T-helper 1 cell treated with Interleukin-12 subunit alpha and Interleukin-12 subunit beta and Interleukin-4 antibody, amounts not matched to agents 30 ng/mL and 1 ng/mL, for 36 hours (primary cell): ENCODE results near the gene TUBA3D. TPM values are rescaled to one million over a fixed set of nuclear protein-coding genes. Genes with fewer than 3 reads are reported as not detected.
"Not testable (repeated sequence)": the region's sequence is repeated elsewhere in the genome, so short reads cannot be mapped to it uniquely, and the experiment has no call there.

Experiments used
- intact Hi-C: fragments of 100-400 bp; cut with micrococcal nuclease; formaldehyde crosslinking; loops from one replicate; pipeline ENCODE4 v1.15.1; 2024
- total RNA-seq: library from RNA; stranded (reverse); gene quantifications from 2 replicates; pipeline ENCODE4 v1.2.3, GENCODE V29; 2022

TUBA3D gene
- total RNA-seq, result not detected in 2 replicates

DNA sequence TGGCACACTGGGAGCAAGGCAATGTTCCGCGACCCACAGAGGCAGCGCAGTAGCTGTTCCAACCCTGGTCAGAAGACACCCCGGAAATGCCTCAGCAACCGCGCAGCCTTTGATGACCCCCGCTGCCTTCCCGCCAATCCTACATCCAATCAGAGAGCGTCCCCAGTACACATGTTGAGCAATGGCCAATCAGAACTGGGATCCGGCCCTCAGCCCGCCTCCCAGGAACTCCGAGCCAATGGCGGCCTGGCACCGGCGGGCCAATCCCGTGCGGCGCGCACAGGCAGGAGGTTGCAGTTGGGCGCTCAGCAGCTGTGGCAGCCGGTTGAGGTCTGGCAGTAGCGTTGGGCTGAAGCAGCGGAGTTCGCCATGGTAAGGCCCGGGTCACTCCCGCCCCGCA, at the start of gene TUBA3D:
TSS of gene TUBA3D (plus strand) at position 289 of the 400 bp plus-strand sequence. CDS start at position 370, 81 bp downstream.
- intact Hi-C loops, result no loop called here

- intact Hi-C loops, result loop anchor here (2.0 kb wide), 1 partner anchor 66 kb away; the partner anchor contains the start of gene MZT2A
Observed at GRCh38 chr2:131426727-131427126, 49.2 kb upstream of the TUBA3D start.

DNA sequence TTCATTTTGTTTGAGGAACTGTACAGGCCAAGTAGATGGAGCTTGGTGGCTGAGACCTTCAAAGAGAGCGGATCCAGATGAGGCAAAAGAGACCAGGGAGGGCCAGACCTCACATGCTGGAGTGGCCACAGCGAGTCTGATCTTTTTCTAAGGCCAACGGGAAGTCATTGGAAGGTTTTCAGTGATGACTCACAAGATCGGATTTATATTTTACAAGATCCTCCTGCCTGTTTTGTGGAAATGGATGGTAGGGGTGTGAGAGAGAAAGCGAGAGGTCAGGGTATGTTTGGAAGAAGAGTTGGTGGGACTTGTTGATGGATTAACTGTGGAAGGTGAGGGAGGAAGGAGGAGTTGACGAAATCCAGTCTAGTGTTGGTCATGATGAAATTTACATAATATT, 44.6 kb upstream of the TUBA3D start:
- intact Hi-C loops, result no loop called here

GRCh38 chr2:131440742-131441468, 35.0 kb upstream of the TUBA3D start:
- intact Hi-C loops, result not testable (repeated sequence)

- intact Hi-C loops, result not testable (repeated sequence)
Observed at GRCh38 chr2:131444736-131445514, 31.0 kb upstream of the TUBA3D start.

- intact Hi-C loops, result not testable (repeated sequence)
Observed at GRCh38 chr2:131445515-131445797, 30.5 kb upstream of the TUBA3D start.

- intact Hi-C loops, result no loop called here
Observed at GRCh38 chr2:131445896-131446295, 30.0 kb upstream of the TUBA3D start.

DNA sequence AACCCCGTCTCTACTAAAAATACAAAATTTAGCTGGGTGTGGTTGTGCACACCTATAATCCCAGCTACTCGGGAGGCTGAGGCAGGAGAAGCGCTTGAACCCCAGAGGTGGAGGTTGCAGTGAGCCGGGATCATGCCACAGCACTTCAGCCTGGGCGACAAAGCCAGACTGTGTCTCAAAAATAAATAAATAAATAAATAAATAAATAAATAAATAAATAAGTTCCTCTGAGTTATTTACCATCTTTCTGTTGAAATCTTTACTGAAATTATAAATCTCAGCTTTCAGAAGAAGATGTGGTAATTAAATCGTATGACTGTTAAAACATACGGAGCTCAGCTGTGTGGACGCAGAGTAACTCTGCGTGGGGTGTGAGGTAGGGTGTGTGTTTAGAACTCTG, 27.9 kb upstream of the TUBA3D start:
- intact Hi-C loops, result not testable (repeated sequence)

DNA sequence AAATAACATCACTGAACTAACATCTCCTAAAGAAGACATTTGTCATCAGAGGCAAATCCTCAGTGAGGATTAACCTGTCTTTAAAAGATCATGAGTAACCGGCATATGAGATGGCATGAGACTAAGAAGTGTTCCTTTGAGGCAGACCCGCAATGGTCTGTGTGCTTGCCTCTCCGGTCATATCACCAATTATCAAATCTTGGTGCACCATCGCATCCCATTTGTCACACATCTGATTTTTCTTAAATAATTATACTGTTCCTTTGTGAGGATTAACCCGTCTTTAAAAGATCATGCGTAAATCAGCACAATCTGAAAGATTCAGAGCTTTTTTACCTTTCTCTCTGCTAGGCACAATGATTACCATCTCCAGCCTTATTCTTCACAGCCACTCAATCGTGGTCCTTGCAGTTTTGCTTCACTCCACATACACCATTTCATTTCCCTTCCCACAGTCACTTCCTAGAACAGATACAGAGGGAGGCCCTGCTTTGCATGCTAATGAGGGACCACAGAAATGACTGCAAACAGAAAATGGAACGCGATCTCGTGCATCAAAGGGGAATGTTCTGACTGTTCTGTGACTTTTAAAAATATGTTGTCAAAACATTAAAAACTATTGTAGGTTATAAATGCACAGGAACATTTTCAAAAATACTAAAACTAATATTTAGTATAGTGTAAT, 24.5 kb upstream of the TUBA3D start:
- intact Hi-C loops, result not testable (repeated sequence)

GRCh38 chr2:131454914-131455313, 21.0 kb upstream of the TUBA3D start:
- intact Hi-C loops, result not testable (repeated sequence)

GRCh38 chr2:131467722-131468121, 8.2 kb upstream of the TUBA3D start:
- intact Hi-C loops, result not testable (repeated sequence)

DNA sequence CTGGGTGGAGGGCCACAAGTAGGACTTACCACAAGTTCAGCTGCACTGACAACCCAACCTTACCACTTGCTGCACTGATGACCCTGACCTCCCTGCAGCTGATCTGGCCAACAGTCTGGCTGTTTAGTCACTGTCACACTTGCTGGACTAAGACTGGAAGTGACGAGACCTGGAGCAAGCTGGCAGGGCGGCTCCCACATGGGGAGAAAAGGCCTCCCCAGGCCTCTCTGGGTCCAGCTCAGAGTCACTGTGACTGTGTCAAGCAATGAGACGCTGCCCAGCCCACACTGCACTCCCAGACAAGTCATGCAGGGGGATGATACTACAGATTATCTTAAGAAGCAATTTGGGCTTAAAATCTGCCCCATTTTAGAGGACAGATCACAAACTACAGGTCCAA, 5.0 kb upstream of the TUBA3D start:
- intact Hi-C loops, result not testable (repeated sequence)

GRCh38 chr2:131471624-131472023, 4.3 kb upstream of the TUBA3D start:
- intact Hi-C loops, result not testable (repeated sequence)

GRCh38 chr2:131473266-131473665, 2.7 kb upstream of the TUBA3D start:
- intact Hi-C loops, result not testable (repeated sequence)

- intact Hi-C loops, result not testable (repeated sequence)
Observed at GRCh38 chr2:131476363-131476762, 444 bp downstream of the TUBA3D start.

- intact Hi-C loops, result not testable (repeated sequence)
Observed at GRCh38 chr2:131477227-131477626, 1.3 kb downstream of the TUBA3D start.

DNA sequence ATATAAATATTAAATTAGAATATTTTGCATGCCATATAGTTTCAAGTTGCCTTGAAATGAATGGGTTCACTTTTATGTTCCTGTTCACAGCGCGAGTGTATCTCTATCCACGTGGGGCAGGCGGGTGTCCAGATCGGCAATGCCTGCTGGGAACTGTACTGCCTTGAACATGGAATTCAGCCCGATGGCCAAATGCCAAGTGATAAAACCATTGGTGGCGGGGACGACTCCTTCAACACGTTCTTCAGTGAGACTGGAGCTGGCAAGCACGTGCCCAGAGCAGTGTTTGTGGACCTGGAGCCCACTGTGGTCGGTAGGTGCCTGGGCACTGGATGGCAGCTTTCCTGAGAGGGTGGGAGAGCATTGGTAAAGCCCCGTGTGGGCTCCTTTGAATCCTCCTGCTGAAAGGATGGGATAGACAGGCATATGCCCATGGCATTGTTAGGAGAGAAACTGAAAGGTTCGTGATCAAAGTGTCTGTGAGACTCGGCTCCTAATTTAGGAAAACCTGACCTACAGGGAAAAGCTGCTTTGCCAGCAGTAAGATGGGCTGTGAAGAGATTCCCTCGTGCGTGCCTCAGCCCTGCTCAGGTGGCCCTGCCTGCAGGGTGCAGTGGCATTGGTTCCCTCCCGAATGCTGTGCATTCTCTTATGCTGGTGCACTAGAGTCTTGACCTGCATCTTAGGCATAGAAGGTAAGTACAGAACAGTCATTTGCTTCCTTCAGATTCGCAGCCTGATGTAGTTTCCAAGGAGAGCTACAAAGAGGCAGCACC, 2.3 kb downstream of the TUBA3D start:
- intact Hi-C loops, result not testable (repeated sequence)

- intact Hi-C loops, result not testable (repeated sequence)
Observed at GRCh38 chr2:131478850-131479461, 3.0 kb downstream of the TUBA3D start.

DNA sequence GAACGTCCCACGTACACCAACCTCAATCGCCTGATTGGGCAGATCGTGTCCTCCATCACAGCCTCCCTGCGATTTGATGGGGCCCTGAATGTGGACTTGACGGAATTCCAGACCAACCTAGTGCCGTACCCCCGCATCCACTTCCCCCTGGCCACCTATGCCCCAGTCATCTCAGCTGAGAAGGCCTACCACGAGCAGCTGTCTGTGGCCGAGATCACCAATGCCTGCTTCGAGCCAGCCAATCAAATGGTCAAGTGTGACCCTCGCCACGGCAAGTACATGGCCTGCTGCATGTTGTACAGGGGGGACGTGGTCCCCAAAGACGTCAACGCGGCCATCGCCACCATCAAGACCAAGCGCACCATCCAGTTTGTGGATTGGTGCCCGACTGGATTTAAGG, 4.4 kb downstream of the TUBA3D start:
- intact Hi-C loops, result not testable (repeated sequence)

DNA sequence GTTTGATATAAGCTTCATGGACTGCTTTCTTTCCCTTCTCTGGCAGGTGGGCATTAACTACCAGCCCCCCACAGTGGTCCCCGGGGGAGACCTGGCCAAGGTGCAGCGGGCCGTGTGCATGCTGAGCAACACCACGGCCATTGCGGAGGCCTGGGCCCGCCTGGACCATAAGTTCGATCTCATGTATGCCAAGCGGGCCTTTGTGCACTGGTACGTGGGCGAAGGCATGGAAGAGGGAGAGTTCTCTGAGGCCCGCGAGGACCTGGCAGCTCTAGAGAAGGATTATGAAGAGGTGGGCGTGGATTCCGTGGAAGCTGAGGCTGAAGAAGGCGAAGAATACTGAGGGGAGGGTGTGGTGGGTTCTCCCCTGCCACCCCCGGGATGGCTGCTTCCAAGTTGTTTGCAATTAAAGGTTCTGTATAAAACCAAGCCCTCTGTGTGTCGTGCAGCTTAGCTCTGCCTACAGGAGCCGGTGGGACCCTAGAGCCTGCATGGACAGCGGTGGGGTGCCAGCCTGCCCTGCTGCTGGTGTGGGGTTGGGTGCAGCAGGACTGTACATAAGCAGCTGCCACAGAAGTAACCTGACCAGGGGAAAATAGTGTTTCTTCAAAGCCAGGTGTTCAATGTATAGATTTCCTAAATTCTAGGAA, 6.7 kb downstream of the TUBA3D start:
- intact Hi-C loops, result not testable (repeated sequence)
